ENCODE measurements around the gene TMEM88. TPM values are rescaled to one million over a fixed set of nuclear protein-coding genes. Genes with fewer than 3 reads are reported as not detected.

The TMEM88 gene, protein sequence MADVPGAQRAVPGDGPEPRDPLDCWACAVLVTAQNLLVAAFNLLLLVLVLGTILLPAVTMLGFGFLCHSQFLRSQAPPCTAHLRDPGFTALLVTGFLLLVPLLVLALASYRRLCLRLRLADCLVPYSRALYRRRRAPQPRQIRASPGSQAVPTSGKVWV
- total RNA-seq (2014; rRNA removed): 1.5 TPM in 1 of 2 replicates, not detected in the other
- percentile 43 among the genes with signal in this experiment for Bru-seq, nascent RNA
- percentile 45 among the genes with signal in this experiment for BruChase-seq, experiment 1, labeled RNA remaining after a 6-hour chase
- percentile 49 among the genes with signal in this experiment for BruChase-seq, experiment 2, labeled RNA remaining after a 2-hour chase
- long read RNA-seq: 0 reads

DNA sequence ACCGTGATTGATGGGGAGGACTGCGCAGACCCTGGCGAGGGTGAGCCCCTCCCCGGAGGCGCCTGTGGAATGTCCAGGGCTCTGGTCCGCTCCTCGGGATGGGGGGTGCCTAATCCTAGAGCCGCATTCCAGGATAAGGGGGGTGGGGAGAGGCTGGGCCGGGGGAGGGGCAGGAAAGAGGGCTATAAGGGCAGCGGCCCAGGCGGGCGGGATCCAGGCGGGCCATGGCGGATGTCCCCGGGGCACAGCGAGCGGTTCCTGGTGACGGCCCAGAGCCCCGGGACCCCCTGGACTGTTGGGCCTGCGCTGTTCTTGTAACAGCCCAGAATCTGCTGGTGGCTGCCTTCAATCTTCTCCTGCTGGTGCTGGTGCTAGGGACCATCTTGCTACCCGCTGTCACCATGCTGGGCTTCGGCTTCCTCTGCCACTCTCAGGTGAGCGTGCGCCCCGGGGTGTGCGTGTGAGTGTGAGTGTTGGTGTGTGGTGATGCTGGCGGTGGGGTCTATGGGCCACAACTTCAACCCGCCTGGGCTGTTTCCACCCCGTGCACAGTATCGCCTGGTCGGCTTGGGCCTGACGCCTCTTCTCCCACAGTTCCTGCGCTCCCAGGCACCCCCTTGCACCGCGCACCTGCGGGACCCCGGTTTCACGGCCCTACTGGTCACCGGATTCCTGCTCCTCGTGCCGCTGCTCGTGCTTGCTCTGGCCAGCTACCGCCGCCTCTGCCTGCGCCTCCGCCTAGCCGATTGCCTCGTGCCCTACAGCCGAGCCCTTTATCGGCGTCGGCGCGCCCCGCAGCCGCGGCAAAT is at the start of gene TMEM88:
Gene TMEM88 (plus strand): TSS at position 216 of the 809 bp plus-strand sequence. CDS start 9 bp downstream, at position 225.
- intact Hi-C loops (cut with micrococcal nuclease): no loop called here
- Histone ChIP-seq H3K4me1 (ENCODE audit: insufficient read depth, low read length) (peaks cover 25% of the 10 kb centered on the region), H4K20me1 (ENCODE audit: low read length) (no peaks in the 10 kb centered on the region), H3K9me2 (replicated peaks; ENCODE audit: low read length) (no peaks in the 10 kb centered on the region), H3K4me3 (ENCODE audit: low read length) (peak within 1 kb of the TSS; percentile 90), H3K79me2 (ENCODE audit: low read length) (peaks cover 40% of the 10 kb centered on the region), H3K27me3 (ENCODE audit: low read length) (no peaks in the 10 kb centered on the region), H3K36me3 (ENCODE audit: low read depth, low read length) (peaks cover 8% of the 10 kb centered on the region; the same call in 1 of the 2 replicates), H3K9ac (ENCODE audit: low read length) (peak within 1 kb of the TSS; percentile 94), H3F3A (ENCODE audit: low read length, unreplicated experiment) (no peaks in the 10 kb centered on the region), H3K4me2 (ENCODE audit: low read length) (peak within 1 kb of the TSS; percentile 97), H2AFZ (ENCODE audit: low read length) (no peak within 1 kb of the TSS), H3K27ac (ENCODE audit: low read length) (no peak within 1 kb of the TSS), H3K9me3 (ENCODE audit: low read length) (no peaks in the 10 kb centered on the region)
- no peak for ATAC-seq
- BruUV-seq (replicated peaks): no TSS peak
- CTCF ChIA-PET: interaction anchor here (0.6 kb wide), 3 partner anchors 30 to 135 kb away, joined by 3 to 4 read pairs (median 4); no protein-coding TSS in a partner anchor
- POLR2A ChIA-PET (ENCODE audit: unreplicated experiment): interaction anchor here (0.6 kb wide), 2 partner anchors 120 to 335 kb away, joined by 11 to 17 read pairs; no protein-coding TSS in a partner anchor
- TF ChIP-seq, protein P1, sequence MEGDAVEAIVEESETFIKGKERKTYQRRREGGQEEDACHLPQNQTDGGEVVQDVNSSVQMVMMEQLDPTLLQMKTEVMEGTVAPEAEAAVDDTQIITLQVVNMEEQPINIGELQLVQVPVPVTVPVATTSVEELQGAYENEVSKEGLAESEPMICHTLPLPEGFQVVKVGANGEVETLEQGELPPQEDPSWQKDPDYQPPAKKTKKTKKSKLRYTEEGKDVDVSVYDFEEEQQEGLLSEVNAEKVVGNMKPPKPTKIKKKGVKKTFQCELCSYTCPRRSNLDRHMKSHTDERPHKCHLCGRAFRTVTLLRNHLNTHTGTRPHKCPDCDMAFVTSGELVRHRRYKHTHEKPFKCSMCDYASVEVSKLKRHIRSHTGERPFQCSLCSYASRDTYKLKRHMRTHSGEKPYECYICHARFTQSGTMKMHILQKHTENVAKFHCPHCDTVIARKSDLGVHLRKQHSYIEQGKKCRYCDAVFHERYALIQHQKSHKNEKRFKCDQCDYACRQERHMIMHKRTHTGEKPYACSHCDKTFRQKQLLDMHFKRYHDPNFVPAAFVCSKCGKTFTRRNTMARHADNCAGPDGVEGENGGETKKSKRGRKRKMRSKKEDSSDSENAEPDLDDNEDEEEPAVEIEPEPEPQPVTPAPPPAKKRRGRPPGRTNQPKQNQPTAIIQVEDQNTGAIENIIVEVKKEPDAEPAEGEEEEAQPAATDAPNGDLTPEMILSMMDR (conservative IDR thresholded peaks at IDR 0.05; ENCODE audit: low read depth, low read length): no peak
- TF ChIP-seq EZH2phosphoT487 (IDR thresholded peaks at IDR 0.05; ENCODE audit: borderline replicate concordance, low read length) (no peak), EZH2 (IDR thresholded peaks at IDR 0.05; ENCODE audit: low read length, unreplicated experiment) (no peak)
- DNase-seq: no peak

DNA sequence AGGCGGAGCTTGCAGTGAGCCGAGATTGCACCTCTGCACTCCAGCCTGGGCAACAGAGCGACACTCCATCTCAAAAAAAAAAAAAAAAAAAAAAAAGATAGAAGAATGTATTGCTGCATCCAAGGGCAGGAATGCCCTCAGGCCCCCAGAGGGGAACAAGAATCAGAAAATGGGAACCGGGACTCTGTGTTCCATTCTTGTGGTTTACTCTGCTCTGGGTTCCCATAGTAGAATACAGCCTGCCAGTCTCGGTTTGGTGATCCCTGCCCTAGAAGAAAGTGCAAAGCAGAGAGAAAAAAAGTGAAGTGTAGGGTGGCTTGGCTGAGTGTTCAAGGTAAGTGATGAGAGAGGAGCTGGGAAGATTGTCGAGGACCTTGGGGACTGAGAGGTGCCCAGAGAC is 48.3 kb upstream of the TMEM88 start:
- no peak overlapping the region for H3K4me2 ChIP-seq (ENCODE audit: low read length)
- no peaks in the 10 kb centered on the region for H3K27me3 ChIP-seq (ENCODE audit: low read length)
- H4K20me1 ChIP-seq (ENCODE audit: low read length): no peaks in the 10 kb centered on the region
- H3F3A ChIP-seq (ENCODE audit: low read length, unreplicated experiment): no peaks in the 10 kb centered on the region
- no peaks in the 10 kb centered on the region for H3K36me3 ChIP-seq (ENCODE audit: low read depth, low read length)
- ATAC-seq (no peak), DNase-seq (no peak)
- POLR2A ChIA-PET (ENCODE audit: unreplicated experiment): no interaction called here
- no peak overlapping the region for H3K27ac ChIP-seq (ENCODE audit: low read length)
- H3K9ac ChIP-seq (ENCODE audit: low read length): no peak overlapping the region
- no TSS peak for BruUV-seq (replicated peaks)
- H3K9me3 ChIP-seq (ENCODE audit: low read length): no peaks in the 10 kb centered on the region
- intact Hi-C loops (cut with micrococcal nuclease): no loop called here
- no peak overlapping the region for H3K4me3 ChIP-seq (ENCODE audit: low read length)
- H3K9me2 ChIP-seq (replicated peaks; ENCODE audit: low read length): no peaks in the 10 kb centered on the region
- H3K4me1 ChIP-seq (ENCODE audit: insufficient read depth, low read length): peaks cover 30% of the 10 kb centered on the region
- TF ChIP-seq, protein P1 (conservative IDR thresholded peaks at IDR 0.05; ENCODE audit: low read depth, low read length): no peak
- TF ChIP-seq EZH2 (IDR thresholded peaks at IDR 0.05; ENCODE audit: low read length, unreplicated experiment) (no peak), EZH2phosphoT487 (IDR thresholded peaks at IDR 0.05; ENCODE audit: borderline replicate concordance, low read length) (no peak)
- no peaks in the 10 kb centered on the region for H3K79me2 ChIP-seq (ENCODE audit: low read length)
- H2AFZ ChIP-seq (ENCODE audit: low read length): no peak overlapping the region
- CTCF ChIA-PET: no interaction called here

Measured in PC-3 (cell line).